Gastrocnemius medialis (tissue), 4 donors: ENCODE results near the gene ATAT1.

ENCODE experiments used
- CTCF ChIP-seq, 5 experiments: fragments of 450-650 bp in 3 of 5; fragments of 200-600 bp in 2 of 5; sonication (generic) in 2 of 5; IDR thresholded peaks in 4 of 5; conservative IDR thresholded peaks in 1 of 5; 1 replicate in 4 of 5; 2 replicates in 1 of 5; pipeline ENCODE4 v1.5.1; 2016 to 2019; ENCODE audit warnings: antibody characterized with exemption in 5 of 5, mild to moderate bottlenecking in 3 of 5, moderate library complexity in 3 of 5
- POLR2A ChIP-seq, 2 donors: fragments of 450-650 bp; IDR thresholded peaks; one replicate each; pipeline ENCODE4 v1.6.1; 2017; ENCODE audit warnings: antibody characterized with exemption in 2 of 2, mild to moderate bottlenecking in 2 of 2, moderate library complexity in 2 of 2

GRCh38 chr6:30598912-30599624 lies 27.6 kb upstream of the ATAT1 start:
- TF ChIP-seq CTCF (IDR thresholded peaks at IDR 0.05 in 4 of 5, conservative IDR thresholded peaks at IDR 0.05 in 1 of 5) (no peak), POLR2A (IDR thresholded peaks at IDR 0.05) (no peak)
